Measurements from ENCODE around the gene GSTM1.
"Not testable (repeated sequence)": the region's sequence is repeated elsewhere in the genome, so short reads cannot be mapped to it uniquely, and the experiment has no call there.

GSTM1 gene

DNA sequence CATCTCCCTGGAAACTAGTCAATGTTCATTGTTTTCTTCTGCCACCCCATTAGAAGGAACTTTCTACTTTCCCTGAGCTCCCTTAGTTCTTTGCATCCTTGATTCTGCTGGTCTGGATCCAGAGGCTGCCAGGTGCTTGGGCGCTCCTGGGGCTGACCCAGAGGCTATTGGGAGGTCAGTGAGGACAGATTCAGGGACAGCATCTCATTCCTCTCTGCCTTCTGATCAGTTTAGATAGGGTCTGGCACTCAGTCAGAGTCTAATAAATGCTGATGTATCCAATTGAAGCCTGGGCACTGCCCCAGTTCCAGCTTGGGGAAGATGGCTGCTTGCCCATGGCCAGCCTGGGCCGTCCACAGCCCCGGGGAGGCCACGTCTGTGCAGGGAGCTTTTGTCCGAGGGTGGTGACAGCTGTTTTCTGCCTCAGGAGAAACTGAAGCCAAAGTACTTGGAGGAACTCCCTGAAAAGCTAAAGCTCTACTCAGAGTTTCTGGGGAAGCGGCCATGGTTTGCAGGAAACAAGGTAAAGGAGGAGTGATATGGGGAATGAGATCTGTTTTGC, 2.3 kb downstream of the GSTM1 start:
- Histone ChIP-seq H3K4me3 (ENCODE audit: low read depth in 1 of 2, low read length in 1 of 2) (no peak overlapping the region), H3K4me1 (ENCODE audit: control insufficient read depth in 1 of 2, insufficient read depth in 1 of 2, low read depth in 1 of 2, low read length in 1 of 2) (no peaks in the 10 kb centered on the region), H3K36me3 (no peaks in the 10 kb centered on the region), H3K27me3 (no peaks in the 10 kb centered on the region), H3K9me3 (no peaks in the 10 kb centered on the region), H3K27ac (no peak overlapping the region)
- TF ChIP-seq, protein P1, sequence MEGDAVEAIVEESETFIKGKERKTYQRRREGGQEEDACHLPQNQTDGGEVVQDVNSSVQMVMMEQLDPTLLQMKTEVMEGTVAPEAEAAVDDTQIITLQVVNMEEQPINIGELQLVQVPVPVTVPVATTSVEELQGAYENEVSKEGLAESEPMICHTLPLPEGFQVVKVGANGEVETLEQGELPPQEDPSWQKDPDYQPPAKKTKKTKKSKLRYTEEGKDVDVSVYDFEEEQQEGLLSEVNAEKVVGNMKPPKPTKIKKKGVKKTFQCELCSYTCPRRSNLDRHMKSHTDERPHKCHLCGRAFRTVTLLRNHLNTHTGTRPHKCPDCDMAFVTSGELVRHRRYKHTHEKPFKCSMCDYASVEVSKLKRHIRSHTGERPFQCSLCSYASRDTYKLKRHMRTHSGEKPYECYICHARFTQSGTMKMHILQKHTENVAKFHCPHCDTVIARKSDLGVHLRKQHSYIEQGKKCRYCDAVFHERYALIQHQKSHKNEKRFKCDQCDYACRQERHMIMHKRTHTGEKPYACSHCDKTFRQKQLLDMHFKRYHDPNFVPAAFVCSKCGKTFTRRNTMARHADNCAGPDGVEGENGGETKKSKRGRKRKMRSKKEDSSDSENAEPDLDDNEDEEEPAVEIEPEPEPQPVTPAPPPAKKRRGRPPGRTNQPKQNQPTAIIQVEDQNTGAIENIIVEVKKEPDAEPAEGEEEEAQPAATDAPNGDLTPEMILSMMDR (IDR thresholded peaks at IDR 0.05), result no peak

DNA sequence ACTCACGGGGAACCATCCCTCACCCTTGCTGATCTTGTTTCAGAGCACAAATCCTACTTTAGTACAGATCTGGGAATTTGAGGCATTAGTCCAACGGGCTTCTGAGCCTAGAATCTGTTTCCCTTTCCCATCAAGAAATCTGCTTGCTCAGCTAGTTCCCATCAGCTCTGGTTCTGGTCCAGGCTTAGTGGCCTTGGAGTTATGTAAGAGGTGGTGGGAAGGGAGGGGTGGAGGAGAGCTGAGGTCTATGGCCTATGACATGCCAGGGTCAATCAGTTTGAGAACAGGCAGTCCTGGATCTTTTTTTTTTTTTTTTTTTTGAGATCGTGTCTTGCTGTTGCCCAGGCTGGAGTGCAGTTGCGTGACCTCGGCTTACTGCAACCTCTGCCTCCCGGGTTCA, 4.1 kb downstream of the GSTM1 start:
- TF ChIP-seq, protein P1 (IDR thresholded peaks at IDR 0.05), result no peak
- no peak overlapping the region for H3K27ac ChIP-seq
- H3K4me1 ChIP-seq (ENCODE audit: control insufficient read depth in 1 of 2, insufficient read depth in 1 of 2, low read depth in 1 of 2, low read length in 1 of 2), result no peaks in the 10 kb centered on the region
- H3K36me3 ChIP-seq, result no peaks in the 10 kb centered on the region
- H3K4me3 ChIP-seq (ENCODE audit: low read depth in 1 of 2, low read length in 1 of 2), result no peak overlapping the region
- H3K9me3 ChIP-seq, result no peaks in the 10 kb centered on the region
- no peaks in the 10 kb centered on the region for H3K27me3 ChIP-seq

DNA sequence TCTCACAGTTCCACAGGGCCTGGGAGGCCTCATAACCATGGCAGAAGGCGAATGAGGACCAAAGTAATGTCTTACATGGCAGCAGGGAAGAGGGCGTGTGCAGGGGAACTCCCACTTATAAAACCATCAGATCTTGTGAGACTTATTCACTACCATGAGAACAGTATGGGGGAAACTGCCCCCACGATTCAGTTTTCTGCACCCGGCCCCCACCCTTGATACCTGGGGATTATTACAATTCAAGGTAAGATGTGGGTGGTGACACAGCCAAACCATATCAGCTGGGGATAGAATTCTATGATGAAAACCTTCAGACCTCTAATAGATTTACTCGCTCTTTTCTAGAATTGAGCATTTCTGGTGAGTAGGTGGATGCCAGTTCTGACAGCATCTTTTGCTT, 6.8 kb downstream of the GSTM1 start:
- not testable (repeated sequence) for H3K9me3 ChIP-seq; H3K4me3 ChIP-seq (ENCODE audit: low read depth in 1 of 2, low read length in 1 of 2); H3K27me3 ChIP-seq; H3K27ac ChIP-seq; H3K4me1 ChIP-seq (ENCODE audit: control insufficient read depth in 1 of 2, insufficient read depth in 1 of 2, low read depth in 1 of 2, low read length in 1 of 2); H3K36me3 ChIP-seq

DNA sequence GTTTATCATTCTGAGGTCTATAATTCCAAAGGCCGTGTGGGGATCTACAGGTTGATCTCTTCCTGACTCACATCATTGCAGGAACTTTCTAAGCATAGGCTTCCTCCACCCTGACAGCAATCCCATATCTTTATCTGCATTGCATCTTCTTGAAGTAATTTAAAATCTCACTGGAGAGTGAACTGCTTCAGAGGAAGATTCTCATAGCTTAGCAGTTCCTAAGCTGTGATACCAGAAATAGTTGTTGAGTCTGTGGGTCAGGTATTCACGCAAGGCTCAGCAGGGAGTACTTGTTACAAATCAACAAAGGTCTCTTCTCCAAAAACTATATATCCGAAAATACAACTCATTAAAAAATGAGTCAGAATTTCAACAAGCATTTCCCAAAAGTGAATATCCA, 7.5 kb downstream of the GSTM1 start:
- H3K4me1 ChIP-seq (ENCODE audit: control insufficient read depth in 1 of 2, insufficient read depth in 1 of 2, low read depth in 1 of 2, low read length in 1 of 2); H3K9me3 ChIP-seq; H3K27ac ChIP-seq; H3K4me3 ChIP-seq (ENCODE audit: low read depth in 1 of 2, low read length in 1 of 2); H3K36me3 ChIP-seq; H3K27me3 ChIP-seq: not testable (repeated sequence)

DNA sequence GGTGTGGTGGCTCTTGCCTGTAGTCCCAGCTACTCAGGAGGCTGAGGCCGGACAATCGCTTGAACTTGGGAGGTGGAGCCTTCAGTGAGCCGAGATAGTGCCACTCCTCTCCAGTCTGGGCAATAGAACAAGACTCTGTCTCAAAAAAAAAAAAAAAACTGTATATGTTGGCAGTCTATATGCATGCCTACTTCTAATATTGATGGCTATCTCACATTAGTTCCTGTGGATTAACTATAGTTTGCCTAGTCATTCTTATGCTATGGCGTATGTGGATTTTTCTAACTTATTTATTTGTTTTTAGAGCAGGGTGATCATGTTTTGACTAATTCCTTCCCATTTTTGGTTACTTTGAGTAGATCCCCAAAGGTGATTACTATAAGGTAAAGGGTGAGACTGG, 9.4 kb downstream of the GSTM1 start:
- H3K36me3 ChIP-seq, result no peaks in the 10 kb centered on the region
- H3K27ac ChIP-seq, result no peak overlapping the region
- no peaks in the 10 kb centered on the region for H3K9me3 ChIP-seq
- no peak overlapping the region for H3K4me3 ChIP-seq (ENCODE audit: low read depth in 1 of 2, low read length in 1 of 2)
- TF ChIP-seq, protein P1 (IDR thresholded peaks at IDR 0.05), result no peak
- no peaks in the 10 kb centered on the region for H3K27me3 ChIP-seq
- H3K4me1 ChIP-seq (ENCODE audit: control insufficient read depth in 1 of 2, insufficient read depth in 1 of 2, low read depth in 1 of 2, low read length in 1 of 2), result no peaks in the 10 kb centered on the region

DNA sequence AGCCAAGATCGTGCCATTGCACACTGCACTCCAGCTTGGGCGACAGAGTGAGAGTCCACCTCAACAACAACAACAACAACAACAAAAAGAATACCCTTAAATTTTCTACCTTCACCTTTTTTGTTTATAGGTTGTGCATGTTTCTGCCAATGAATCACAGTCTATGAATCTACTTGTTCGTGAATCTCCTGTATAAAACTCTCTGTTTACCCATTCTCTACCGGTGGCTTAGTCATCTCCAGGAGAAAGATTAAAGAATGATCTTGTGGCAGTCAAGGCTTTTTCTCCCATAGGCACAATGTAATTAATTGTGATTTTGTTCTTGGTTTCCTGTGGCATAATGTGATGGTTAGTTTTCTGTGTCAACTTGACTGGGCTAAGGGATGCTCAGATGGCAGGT, 10.2 kb downstream of the GSTM1 start:
- not testable (repeated sequence) for H3K36me3 ChIP-seq; H3K27ac ChIP-seq; H3K9me3 ChIP-seq; H3K27me3 ChIP-seq; H3K4me1 ChIP-seq (ENCODE audit: control insufficient read depth in 1 of 2, insufficient read depth in 1 of 2, low read depth in 1 of 2, low read length in 1 of 2); H3K4me3 ChIP-seq (ENCODE audit: low read depth in 1 of 2, low read length in 1 of 2)

DNA sequence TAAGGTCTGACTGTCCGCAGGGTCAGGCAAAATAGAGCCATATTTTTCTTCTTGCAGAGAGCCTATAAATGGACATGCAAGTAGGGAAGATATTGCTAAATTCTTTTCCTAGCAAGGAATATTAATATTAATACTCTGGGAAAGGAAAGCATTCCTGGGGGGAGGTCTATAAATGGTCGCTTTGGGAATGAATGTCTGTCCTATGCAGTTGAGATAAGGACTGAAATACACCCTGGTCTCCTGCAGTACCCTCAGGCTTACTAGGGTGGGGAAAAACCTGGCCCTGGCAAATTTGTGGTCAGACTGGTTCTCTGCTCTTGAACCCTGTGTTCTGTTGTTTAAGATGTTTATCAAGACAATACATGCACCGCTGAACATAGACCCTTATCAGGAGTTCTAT, 15.3 kb downstream of the GSTM1 start:
- not testable (repeated sequence) for H3K27ac ChIP-seq; H3K4me3 ChIP-seq (ENCODE audit: low read depth in 1 of 2, low read length in 1 of 2); H3K9me3 ChIP-seq; H3K27me3 ChIP-seq; H3K36me3 ChIP-seq; H3K4me1 ChIP-seq (ENCODE audit: control insufficient read depth in 1 of 2, insufficient read depth in 1 of 2, low read depth in 1 of 2, low read length in 1 of 2)

DNA sequence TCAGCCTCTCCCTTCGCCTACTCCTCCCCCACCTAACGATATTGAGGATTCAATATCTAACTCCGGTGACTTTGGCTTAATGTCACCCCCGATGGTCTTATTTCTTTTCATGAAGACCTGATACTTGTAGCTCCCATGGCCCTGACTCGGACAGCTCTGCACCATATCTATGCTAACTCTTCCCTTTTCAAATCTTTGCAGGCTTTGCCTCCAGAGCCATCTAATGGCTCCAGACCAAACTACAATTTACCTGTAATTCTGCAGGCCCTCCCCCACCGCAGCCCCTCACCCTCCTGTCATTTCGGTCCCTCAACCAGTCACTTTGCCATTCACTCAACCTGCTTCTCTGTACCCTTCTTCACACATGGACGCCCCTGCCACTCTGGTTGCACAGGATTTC, 16.6 kb downstream of the GSTM1 start:
- no peaks in the 10 kb centered on the region for H3K36me3 ChIP-seq

More for the DNA sequence above, 16.6 kb downstream of the GSTM1 start:
- H3K27me3 ChIP-seq, result no peaks in the 10 kb centered on the region
- no peak overlapping the region for H3K4me3 ChIP-seq (ENCODE audit: low read depth in 1 of 2, low read length in 1 of 2)
- no peak overlapping the region for H3K27ac ChIP-seq
- no peaks in the 10 kb centered on the region for H3K4me1 ChIP-seq (ENCODE audit: control insufficient read depth in 1 of 2, insufficient read depth in 1 of 2, low read depth in 1 of 2, low read length in 1 of 2)
- H3K9me3 ChIP-seq, result peaks cover 13% of the 10 kb centered on the region
- TF ChIP-seq, protein P1 (IDR thresholded peaks at IDR 0.05), result no peak

Data from neutrophil (primary cell).